NCI-H524 treated with DMSO at 0.1 percent for 48 hours (cell line): ENCODE data around the gene A3GALT2.

Experiments
- DNase-seq: peaks from one replicate; lab custom pipeline; 2025; lab: John Stamatoyannopoulos, UW

A3GALT2 gene

DNA sequence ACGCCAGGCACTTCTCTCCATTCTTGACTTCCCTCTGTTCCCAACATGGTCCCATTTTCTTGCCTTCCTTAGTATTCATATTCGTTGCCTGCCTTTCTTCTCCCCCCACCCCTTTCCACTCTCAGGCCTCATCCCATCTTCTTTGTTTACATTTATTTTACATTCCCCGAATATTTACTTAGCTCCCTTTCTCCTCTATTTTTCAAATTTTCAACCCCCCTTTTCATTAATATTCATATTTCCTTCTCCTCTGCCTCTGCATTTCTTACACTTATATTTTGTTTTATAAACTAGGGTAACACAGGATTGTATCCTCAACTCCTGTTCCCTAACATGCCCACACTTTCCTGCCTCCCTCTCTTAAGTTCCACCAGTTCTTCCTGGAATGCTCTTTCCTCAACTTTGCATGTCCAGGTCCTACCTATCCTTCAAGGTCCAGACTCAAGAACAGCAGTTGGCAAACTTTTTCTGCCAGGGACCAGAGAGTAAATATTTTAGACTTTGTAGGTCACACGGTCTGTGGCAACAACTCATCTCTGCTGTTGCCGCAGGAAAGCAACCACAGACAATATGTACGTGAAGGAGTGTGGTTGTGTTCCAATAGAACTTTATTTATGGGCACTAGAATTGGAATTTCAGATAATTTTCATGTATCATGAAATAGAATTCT, 29.8 kb upstream of the A3GALT2 start:
- no peak for DNase-seq

DNA sequence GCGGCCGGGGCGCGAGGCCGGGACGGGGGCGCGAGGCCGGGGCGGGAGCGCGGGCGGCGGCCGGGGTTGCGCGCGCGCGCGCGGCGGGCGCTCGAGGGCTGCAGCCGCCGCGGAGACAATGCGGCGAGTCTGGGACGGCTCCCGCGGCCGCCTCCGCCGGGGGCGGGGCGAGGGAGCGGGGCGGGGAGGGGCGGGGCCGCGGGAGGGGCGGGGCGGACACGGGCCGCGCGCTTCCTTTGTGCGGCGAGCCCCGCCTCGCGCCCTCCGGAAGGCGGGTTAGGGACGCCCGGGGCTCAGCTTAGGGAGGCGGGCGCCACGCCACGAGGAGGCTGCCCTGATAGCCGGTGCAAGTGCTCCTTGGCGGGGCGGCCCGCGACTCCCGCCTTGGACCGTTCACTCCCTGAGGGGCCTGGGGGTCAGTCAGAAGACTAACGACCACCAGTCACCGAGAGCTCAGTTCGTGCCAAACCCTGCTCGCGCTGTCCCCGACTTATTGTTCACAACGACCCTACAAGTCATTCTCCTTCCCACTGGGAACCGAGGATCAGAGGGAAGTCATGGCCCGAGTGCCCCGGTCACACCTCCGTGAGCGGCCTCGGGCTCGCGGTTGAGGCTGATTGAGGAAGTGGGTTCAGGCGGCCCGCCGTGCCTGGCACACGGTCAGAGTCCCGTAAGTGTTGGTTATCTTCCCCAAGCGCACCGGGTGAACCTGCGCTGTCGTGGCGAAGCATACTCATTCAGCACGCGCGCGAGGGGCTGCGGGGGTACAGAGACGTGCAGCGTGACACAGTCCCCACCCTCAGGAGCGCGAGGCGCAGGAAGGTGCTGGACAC, 29.1 kb upstream of the A3GALT2 start:
- DNase-seq: no peak

DNA sequence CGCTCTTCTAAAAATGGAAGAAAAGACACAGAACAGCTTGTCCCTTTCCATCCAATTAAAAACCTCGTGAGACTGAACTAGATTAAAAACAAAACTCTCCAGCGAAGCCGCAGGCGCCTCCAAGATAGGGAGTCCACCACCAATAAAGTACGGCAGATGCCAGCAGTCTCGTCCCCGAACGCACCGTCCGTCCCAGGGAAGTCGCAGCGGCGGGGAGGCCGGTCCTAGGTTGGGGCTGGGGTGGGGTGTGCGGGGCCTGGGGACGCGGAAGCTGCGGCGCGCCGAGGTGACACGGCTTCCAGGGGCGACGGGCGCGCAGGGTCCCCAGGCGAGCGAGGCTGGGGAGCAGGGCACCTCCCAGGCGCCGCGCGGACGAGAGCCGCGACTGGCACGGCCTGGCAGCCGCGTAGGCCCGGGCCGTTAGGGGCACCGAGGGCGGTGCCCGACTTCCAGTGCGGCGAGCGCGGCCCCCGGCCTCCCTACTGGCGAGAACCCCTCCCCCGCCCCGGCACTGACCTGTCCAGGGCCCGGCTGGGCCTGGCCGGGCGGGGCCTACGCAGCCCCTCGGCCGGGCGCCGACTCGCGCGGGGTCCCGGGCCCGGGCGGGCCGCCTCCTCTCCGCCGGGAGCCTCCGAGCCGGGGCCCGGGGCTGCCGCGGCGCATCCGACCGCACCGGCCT, 28.3 kb upstream of the A3GALT2 start:
- DNase-seq: no peak

DNA sequence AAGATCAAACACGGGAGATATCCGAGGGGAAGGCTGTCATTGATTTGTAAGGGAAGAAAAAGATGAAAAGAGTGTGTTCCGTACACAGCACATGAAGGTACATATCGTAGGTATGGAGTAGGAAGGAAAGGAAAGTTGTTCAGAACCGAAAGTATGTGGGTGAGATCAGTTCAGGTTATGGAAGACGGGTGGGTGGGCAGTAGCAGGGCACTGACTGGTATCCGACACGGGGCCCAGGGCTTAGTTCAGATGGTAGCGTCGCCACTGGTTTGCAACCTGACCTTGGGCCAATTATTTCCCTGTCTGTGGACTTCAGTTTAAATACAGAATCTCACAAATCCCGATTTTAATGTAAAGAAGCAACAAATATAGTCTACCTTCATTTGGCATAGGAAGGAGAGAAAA, 27.8 kb upstream of the A3GALT2 start:
- DNase-seq: no peak

DNA sequence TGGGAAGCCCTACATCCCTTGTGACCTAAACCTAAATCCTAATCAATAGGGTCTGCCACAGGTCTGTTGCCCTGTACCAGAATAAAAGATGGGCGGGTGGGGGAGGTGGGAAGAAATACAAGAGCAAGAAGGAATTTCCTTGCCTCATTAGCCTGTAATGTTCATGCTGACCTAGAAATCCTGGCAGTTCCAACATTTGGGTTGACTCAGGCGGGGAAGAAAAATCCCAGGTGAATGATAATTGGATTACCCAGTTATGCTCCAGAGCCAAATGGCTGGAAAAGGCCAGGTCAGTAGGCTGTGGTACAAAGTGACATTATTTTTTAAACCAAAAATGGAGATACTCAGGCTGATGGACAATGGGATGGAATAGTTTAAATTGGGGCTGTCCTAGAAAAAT, 27.3 kb upstream of the A3GALT2 start:
- DNase-seq: no peak

DNA sequence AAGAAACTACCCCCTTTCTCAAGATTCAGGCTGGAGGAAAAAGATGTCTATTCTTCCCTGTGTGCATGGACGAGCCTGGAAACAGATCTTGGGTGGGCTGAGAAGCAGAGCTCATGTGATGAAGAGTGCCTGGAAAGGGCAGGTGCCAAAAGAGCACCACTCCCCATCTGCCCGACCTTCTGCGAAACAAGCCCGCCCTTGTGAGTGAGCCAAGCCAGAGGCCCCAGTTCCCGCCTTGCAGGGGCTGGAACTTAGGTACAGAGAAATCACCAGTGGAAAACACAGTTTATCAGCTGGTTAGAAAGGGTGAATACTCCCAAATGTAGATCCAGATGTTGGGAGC, 26.7 kb upstream of the A3GALT2 start:
- no peak for DNase-seq

DNA sequence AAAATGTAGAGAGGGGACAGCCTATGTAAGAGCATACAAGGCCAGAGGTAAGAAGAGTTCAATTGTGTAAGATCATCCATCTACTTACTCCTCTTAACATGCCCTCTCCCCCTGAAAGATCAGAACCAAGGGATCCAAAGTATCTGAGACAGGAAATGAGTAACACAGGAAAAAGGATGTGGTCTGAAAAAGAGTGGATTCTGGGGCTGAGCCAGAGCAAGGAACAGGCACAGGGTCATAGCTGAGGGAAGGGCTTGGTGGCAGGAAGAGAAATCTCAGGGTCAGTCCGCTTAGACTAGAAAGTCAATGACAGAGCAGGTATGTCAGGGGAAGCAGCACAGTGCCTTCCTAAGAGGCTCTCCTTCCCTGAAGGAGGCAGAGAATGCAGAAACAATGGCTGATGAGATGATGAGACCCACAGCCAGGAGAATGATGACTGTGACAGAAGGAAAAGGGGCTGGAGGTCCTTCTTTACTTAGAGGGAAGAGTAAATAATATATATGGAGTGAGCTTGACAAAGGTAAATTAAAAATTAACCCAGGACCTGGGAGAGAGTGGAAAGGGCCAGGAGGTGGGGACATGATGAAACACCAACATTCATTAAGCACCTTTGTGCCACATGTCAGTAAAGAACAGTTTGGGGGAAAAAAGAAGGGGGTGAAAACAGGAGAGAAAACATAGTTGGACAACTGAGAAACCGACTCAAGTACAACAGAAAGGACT, 26.2 kb upstream of the A3GALT2 start:
- DNase-seq: no peak

DNA sequence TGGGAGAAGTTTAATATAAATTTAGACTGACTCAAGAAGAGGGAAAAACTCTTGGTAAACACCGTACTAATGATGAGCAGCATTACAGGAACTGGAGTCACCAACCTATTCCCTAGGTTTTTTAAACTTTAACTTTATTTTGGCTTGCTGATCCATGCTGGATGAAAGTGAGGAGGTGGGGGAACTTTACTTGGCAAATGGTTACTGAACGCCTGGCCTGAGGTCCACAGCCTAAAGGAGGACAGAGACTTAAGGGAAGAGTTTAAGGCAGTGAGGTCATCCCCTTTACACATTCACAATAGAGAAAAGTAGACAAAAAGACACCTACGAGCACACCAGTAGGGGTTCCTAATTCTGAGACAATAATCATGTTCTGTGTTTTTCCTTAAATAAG, 25.6 kb upstream of the A3GALT2 start:
- no peak for DNase-seq

DNA sequence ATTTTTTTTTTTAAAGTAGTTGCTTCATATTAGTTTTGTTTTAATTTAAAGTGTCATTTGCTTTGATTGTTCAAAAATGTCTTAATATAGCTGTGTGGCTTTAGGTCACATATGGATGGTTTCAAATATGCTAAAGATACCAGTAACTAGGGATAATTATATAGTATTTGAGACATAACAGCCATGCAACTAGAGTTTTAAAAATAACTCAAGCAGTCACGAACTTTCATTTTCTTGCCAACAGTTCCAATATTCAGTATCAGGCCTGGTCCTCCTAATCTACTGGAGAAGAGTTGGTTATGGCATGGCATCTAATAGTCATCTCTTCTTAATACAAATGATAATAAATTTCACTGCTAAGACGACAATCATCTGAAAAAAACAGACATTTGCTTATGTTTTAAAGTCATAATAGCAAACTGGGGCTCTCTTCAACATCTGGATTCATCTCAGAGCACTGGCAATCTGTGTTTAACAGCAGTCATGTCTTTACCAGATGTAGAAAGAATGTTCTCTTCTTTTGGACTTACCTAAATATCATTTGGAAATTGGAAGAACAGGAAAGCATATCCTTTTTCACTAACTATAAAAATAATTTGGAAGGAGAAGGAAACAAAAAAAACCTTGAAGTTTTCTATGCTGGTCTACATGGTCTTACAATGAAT, 24.1 kb upstream of the A3GALT2 start:
- DNase-seq: no peak

DNA sequence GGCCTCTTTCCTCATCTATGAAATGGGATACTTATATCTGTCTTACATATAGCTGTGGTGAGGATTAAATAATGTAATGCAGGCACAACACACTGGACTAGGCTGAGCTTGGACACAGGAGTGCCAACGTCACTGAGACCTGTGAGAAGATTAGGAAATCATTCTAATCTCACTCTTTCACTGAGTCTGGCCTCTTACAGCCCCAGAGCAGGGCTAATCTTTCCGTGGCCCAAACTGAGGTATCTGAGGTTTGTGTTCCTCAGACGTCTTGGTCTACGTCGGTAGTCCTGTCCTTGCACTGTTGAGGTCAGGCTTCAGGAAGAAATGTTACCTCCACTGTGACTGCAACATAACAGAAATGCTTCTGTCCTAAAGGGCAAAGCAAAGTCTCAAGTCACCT, 22.6 kb upstream of the A3GALT2 start:
- DNase-seq: no peak

DNA sequence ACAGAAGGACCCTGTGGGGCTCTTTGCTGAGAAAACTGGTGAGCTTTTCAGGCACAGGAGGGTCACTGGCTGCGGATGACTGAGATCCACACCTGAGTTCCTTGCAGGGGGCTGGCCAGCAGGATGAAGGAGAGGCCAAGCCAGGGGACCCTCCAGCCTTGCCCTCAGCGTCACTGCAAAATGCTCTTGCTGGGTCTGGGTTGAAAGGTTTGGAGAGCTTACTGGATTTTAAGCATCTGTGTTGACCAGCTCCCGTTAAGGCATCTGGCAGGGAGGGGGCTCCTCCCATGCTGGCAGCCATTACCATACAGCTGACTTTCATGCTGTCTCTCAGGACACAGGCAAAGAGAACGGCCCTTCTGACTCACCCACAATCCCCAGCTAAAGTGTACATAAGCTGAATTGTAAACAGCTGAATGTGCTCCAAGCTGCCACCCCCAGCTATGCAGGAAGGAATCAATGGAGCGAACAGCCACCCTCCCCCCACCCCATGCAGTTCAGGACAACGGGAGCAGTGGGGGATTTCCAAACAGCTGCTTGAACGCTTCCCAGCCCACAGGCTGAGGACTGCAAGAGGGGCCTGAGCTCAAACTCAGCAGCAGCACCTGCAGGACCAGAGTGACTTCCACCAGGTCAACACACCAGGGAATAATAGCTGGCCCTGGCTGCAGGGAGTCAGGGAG, 21.3 kb upstream of the A3GALT2 start:
- peak; percentile 74 for DNase-seq

DNA sequence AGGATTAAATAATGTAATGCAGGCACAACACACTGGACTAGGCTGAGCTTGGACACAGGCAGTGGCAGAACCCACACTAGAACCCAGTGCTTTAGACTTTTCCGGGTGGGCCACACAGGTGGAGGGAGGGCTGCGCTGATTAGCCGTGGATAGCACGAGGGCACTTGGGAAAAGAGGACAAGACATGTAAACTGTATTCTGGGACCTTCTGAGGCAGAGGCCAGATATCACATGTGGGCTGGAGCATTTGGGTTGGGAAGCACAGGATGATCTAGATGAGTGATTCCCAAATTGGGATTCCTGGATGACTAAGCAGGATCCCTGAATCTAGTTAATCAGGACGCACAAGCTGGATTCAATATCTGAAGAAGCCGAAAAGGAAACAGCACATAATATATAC, 20.3 kb upstream of the A3GALT2 start:
- no peak for DNase-seq

DNA sequence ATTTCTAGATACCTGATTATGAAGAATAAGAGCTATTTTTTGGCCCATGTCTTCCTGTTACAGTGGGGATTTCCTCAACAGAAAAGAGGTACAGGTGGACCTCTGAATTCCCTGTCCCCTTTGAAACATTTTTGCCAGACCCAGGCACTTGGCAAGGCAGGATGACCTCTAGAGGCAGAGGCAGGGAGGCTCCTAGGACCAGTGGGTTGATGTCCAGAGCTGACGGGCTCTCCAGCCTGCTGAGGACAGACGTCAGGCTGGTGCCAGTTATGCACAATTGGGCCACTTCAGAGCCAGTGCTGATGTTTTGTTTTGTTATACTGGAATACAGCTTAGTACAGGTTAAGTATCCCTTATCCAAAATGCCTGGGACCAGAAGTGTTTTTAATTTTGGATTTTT, 18.5 kb upstream of the A3GALT2 start:
- no peak for DNase-seq

DNA sequence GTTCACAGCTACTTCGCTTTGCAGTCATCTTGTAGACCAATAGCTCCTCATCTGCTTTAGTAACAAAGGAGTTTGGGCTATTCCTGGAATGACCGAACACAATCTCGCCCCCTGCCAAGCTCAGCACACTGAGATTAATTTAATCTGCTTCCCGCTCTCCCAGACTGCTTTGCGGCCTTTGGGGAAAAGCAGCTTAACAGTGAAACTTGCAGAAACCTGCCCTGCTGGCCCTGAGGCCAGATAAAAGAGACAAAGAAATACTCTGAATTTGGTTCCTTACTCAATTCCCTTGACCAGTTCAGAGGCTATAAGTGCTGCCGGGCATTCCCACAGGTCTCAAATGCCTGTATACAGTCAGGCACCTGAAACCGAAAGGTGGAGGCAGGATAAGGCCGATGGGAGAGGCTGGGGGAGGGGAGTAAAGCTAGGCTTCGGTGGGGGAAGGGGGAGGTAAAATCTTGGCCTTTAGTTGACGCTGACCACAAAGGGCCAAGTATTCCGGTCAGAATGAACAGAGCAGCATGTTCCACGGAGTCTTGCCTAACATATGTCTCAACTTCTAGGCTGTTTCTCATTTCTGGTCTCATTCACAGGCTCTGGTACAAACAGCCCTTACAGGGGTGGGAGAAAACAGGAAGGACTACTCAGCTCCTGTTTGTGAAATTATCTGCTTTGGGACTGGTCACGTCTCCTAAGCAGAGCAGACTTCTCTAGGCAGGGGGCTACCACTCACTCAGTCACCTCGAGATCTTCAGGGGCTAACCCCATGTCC, 17.7 kb upstream of the A3GALT2 start:
- DNase-seq: peak; percentile 51

DNA sequence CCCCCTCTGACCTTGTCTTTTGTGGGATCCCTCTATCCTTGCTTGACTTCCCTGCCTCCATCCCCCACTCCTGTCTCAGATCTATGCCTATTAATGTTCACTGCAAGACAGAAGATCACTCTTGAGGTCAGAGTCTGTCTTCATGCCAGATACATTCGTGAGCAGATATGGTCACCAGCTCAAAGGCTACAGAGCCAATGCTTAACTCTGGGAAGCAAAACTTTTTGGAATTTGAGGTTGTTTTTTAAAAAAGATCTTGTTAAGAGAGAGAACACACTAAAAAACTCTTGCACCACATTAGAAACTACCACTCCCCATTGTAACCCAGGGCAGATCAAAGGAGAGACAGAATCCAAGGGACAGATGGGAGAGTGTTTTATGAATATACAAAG, 17.1 kb upstream of the A3GALT2 start:
- DNase-seq: no peak

DNA sequence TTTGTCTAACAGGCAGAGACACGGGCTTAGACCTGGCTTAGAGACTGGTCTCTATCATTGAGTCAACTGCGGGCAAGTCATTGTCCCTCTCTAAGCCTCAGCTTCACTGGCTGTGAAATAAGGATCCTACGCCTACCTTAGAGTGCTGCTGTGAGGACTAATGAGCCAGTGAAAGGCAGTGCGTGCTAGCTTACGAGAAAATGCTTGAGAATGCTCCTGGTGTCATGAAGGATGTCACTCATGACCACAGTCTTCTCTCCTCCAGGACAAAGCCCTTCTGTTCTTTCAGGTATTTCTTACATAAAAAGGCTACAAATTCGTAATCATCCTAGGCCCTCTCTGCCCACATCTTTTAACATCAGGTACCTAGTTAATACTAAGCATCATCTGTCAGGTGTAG, 16.5 kb upstream of the A3GALT2 start:
- no peak for DNase-seq

DNA sequence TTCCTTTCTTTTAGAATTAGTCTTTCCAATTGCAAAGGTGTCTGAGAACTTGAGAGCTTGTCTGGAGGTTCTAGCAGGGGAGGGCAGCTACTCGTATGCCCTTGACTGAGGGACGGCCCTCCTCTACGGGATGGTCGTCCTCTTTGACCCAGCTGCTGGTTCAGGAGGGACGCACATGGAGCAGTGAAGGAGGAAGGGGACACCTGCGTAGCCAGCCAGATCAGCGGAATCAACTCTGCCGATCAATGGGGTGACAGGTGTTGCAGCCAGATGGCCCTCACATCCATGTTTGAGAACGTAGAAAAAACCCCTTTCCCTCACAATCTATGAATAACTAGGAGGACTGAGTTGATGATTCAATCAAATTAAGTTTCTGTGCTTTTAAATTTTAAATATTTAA, 15.7 kb upstream of the A3GALT2 start:
- DNase-seq: peak; percentile 91

DNA sequence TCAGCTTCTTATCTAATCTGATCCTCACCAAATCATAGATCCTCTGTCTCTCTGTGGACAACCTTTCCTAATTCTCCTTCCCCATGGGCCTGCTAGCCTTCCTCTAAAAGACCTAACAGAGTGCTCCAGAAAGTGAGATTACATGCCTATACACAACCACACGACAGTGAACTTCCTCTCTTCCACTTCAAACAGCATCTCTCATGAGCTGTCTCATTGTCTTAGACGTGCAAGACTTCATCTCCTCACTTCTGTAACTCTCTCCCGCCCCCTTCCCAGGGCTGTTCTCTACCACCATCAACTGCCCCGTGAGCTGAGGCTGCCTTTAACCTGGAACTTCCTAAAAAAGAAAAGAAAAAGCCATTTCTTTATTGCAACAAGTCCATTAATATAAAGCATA, 14.1 kb upstream of the A3GALT2 start:
- DNase-seq: no peak

DNA sequence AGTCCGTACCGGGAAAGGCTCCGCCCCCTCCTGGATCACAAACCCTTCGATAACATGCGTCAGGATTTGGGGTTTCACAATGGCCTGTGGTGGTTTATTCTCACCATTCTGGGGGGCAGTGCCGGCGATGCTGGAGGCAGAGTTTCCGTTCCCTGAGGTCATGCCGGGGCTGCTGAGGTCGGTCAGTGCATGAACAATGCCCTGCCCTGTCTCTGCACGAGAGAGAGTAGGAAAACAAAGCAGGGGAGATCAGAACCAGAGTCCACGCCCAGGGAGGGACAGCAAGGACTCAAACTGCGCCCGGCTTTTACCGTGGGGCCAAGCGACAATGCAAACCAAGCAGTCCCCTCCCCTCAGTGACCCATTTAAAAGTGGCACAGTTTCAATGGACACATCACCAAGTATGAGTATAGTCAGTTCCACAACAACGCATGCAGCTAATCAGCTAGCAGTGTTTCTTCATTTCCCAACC, 13.2 kb upstream of the A3GALT2 start:
- DNase-seq: no peak

DNA sequence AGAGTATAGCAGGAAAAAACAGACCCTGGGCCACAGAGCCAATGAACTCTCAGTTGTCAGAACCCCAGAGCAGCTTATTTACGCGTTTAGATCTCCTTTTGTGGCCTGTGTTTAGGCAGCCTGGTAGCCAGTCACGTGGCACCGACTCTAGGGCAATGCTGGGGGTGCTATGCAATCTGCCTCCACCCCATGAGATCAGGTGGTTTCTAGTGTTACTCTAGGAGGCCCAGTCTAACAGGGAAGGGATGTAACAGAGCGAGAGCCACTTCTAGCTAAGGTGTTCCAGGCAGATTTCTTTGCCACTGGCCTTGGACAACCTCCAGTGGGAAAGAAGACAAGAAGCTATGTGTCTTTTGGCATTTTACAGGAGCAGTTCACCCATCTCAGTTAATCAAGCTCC, 12.0 kb upstream of the A3GALT2 start:
- no peak for DNase-seq

DNA sequence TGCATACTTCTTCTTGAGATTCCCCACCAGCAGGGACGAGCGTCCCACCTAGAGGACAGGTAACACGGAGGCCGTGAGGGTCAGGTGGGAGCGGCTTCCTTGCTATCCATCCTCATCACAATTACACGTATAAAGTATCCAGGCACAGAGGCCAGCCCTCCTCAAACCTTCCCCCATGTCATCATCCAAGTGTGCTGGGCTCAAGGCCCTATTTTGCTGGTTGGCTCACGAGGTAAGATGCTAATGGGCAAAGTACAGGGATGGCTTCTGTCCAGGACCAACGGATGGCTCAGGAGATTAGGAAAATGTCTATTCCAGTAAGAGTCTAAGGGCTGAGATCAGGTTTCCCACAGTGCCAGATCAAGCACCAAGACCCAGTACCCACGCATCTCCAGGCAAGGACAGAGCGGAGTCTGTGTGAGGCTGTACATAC, 11.5 kb upstream of the A3GALT2 start:
- DNase-seq: no peak
